ENCODE measurements around the gene CTTNBP2.

CTTNBP2 gene

GRCh38 chr7:117902314-117902889 lies 29.2 kb upstream of the CTTNBP2 start:
- TF ChIP-seq ZNF626 (tag by site-specific recombination; IDR thresholded peaks at IDR 0.05) (no peak), ZNF148 (tag by site-specific recombination; IDR thresholded peaks at IDR 0.05; ENCODE audit: borderline replicate concordance) (no peak), HOXC10 (CRISPR knock-in tag; IDR thresholded peaks at IDR 0.05) (no peak), TSHZ1 (tag by site-specific recombination; IDR thresholded peaks at IDR 0.05; ENCODE audit: borderline replicate concordance) (no peak), IKZF3 (tag by site-specific recombination; IDR thresholded peaks at IDR 0.05) (no peak), YY1 (tag by site-specific recombination; IDR thresholded peaks at IDR 0.05) (no peak), GLI2 (tag by site-specific recombination; IDR thresholded peaks at IDR 0.05; ENCODE audit: borderline replicate concordance, low read depth) (no peak)
- H3K27ac ChIP-seq (ENCODE audit: extremely low read depth, low read depth, low read length), result no peak overlapping the region
- no peaks in the 10 kb centered on the region for H3K36me3 ChIP-seq (ENCODE audit: control insufficient read depth in 2 of 2, insufficient read depth in 1 of 2, low read length in 2 of 2)
- CTCF ChIA-PET, result interaction anchor here (0.7 kb wide), 1 partner anchor 233 kb away, joined by 3 read pairs; no protein-coding TSS in a partner anchor
- POLR2A ChIA-PET, result no interaction called here
- no peak overlapping the region for H3K4me3 ChIP-seq (ENCODE audit: low read depth, low read length)
- no peaks in the 10 kb centered on the region for H3K4me1 ChIP-seq (ENCODE audit: control insufficient read depth, insufficient read depth, low read length)
- H3K9me3 ChIP-seq (ENCODE audit: control insufficient read depth, insufficient read depth, low read depth, low read length), result no peaks in the 10 kb centered on the region

- no peaks in the 10 kb centered on the region for H3K4me1 ChIP-seq (ENCODE audit: control insufficient read depth, insufficient read depth, low read length)
- TF ChIP-seq ZNF843 (tag by site-specific recombination; IDR thresholded peaks at IDR 0.05) (no peak), ZNF704 (tag by site-specific recombination; IDR thresholded peaks at IDR 0.05) (no peak), KLF17 (tag by site-specific recombination; IDR thresholded peaks at IDR 0.05) (no peak), ZSCAN18 (tag by site-specific recombination; IDR thresholded peaks at IDR 0.05) (no peak), ZNF518A (tag by site-specific recombination; conservative IDR thresholded peaks at IDR 0.05; ENCODE audit: low read depth) (no peak), ZNF510 (tag by site-specific recombination; IDR thresholded peaks at IDR 0.05; ENCODE audit: insufficient replicate concordance) (no peak), GFI1B (tag by site-specific recombination; IDR thresholded peaks at IDR 0.05) (no peak), ZNF433 (tag by site-specific recombination; IDR thresholded peaks at IDR 0.05; ENCODE audit: low read depth) (no peak), SP2 (tag by site-specific recombination; IDR thresholded peaks at IDR 0.05) (no peak)
- H3K9me3 ChIP-seq (ENCODE audit: control insufficient read depth, insufficient read depth, low read depth, low read length), result no peaks in the 10 kb centered on the region
- no peak overlapping the region for H3K4me3 ChIP-seq (ENCODE audit: low read depth, low read length)
- H3K36me3 ChIP-seq (ENCODE audit: control insufficient read depth in 2 of 2, insufficient read depth in 1 of 2, low read length in 2 of 2), result no peaks in the 10 kb centered on the region
- ChIA-PET POLR2A (interaction anchor here (0.6 kb wide), 1 partner anchor 26 kb away, joined by 3 read pairs; no protein-coding TSS in a partner anchor), CTCF (no interaction called here)
- no peak overlapping the region for H3K27ac ChIP-seq (ENCODE audit: extremely low read depth, low read depth, low read length)
Observed at GRCh38 chr7:117901089-117901797, 28.0 kb upstream of the CTTNBP2 start.
